ELF-1 (cell line): ENCODE measurements around the gene MAML2.
"Not testable (repeated sequence)": the region's sequence is repeated elsewhere in the genome, so short reads cannot be mapped to it uniquely, and the experiment has no call there.

Experiments
- DNase-seq: peaks from one replicate; pipeline ENCODE4 v3.0.0-alpha.2; 2016; ENCODE audit warnings: low read depth, low spot score

The MAML2 gene

GRCh38 chr11:96271352-96271751 is 71.6 kb downstream of the MAML2 start:
- DNase-seq, result not testable (repeated sequence)

GRCh38 chr11:96268527-96268926 is 74.5 kb downstream of the MAML2 start:
- not testable (repeated sequence) for DNase-seq

GRCh38 chr11:96267496-96268032 is 75.4 kb downstream of the MAML2 start:
- DNase-seq, result no peak

- DNase-seq, result no peak
These were observed 75.9 kb downstream of the MAML2 start for GRCh38 chr11:96267001-96267495.

GRCh38 chr11:96265972-96266371 is 77.0 kb downstream of the MAML2 start:
- no peak for DNase-seq

- no peak for DNase-seq
These were observed 77.7 kb downstream of the MAML2 start for GRCh38 chr11:96265220-96265737.

GRCh38 chr11:96264364-96264763 is 78.6 kb downstream of the MAML2 start:
- DNase-seq, result no peak

- no peak for DNase-seq
These were observed 79.7 kb downstream of the MAML2 start for GRCh38 chr11:96263238-96263763.

- DNase-seq, result no peak
These were observed 82.5 kb downstream of the MAML2 start for GRCh38 chr11:96260532-96260931.

GRCh38 chr11:96260067-96260511 is 82.9 kb downstream of the MAML2 start:
- DNase-seq, result no peak

- DNase-seq, result no peak
These were observed 83.7 kb downstream of the MAML2 start for GRCh38 chr11:96259134-96259830.

GRCh38 chr11:96257972-96258934 is 84.7 kb downstream of the MAML2 start:
- no peak for DNase-seq

GRCh38 chr11:96257036-96257435 is 86.0 kb downstream of the MAML2 start:
- DNase-seq, result no peak

- no peak for DNase-seq
These were observed 86.6 kb downstream of the MAML2 start for GRCh38 chr11:96256215-96257011.

- DNase-seq, result no peak
These were observed 88.1 kb downstream of the MAML2 start for GRCh38 chr11:96254854-96255253.

GRCh38 chr11:96254087-96254486 is 88.9 kb downstream of the MAML2 start:
- no peak for DNase-seq

- no peak for DNase-seq
These were observed 96.1 kb downstream of the MAML2 start for GRCh38 chr11:96246718-96247552.

GRCh38 chr11:96242971-96243647 is 99.9 kb downstream of the MAML2 start:
- DNase-seq, result peak; percentile 94

- no peak for DNase-seq
These were observed 100.7 kb downstream of the MAML2 start for GRCh38 chr11:96242191-96242847.
